C4-2B (cell line): ENCODE results near the gene PRSS56.

ENCODE experiments used
- H3K27ac ChIP-seq: fragments of 450-650 bp; 2 replicates; pipeline ENCODE4 v1.5.1; 2017
- ZFX ChIP-seq: fragments of 450-650 bp; IDR thresholded peaks from 2 replicates; pipeline ENCODE4 v1.6.1; 2017
- TF ChIP-seq, protein P1 (sequence below): fragments of 450-650 bp; conservative IDR thresholded peaks from 2 replicates; pipeline ENCODE4 v1.5.1; 2017; ENCODE audit warnings: mild to moderate bottlenecking

PRSS56 gene

GRCh38 chr2:232524771-232525170 is 4.6 kb downstream of the PRSS56 start:
- TF ChIP-seq, protein P1, sequence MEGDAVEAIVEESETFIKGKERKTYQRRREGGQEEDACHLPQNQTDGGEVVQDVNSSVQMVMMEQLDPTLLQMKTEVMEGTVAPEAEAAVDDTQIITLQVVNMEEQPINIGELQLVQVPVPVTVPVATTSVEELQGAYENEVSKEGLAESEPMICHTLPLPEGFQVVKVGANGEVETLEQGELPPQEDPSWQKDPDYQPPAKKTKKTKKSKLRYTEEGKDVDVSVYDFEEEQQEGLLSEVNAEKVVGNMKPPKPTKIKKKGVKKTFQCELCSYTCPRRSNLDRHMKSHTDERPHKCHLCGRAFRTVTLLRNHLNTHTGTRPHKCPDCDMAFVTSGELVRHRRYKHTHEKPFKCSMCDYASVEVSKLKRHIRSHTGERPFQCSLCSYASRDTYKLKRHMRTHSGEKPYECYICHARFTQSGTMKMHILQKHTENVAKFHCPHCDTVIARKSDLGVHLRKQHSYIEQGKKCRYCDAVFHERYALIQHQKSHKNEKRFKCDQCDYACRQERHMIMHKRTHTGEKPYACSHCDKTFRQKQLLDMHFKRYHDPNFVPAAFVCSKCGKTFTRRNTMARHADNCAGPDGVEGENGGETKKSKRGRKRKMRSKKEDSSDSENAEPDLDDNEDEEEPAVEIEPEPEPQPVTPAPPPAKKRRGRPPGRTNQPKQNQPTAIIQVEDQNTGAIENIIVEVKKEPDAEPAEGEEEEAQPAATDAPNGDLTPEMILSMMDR, result no peak
- no peak for TF ChIP-seq ZFX
- no peak overlapping the region for H3K27ac ChIP-seq

GRCh38 chr2:232525199-232525598 is 5.0 kb downstream of the PRSS56 start:
- no peak overlapping the region for H3K27ac ChIP-seq
- no peak for TF ChIP-seq ZFX
- TF ChIP-seq, protein P1, result no peak

- no peak within 1 kb of the TSS for H3K27ac ChIP-seq
- TF ChIP-seq, protein P1, result no peak
- TF ChIP-seq ZFX, result no peak
Observed at GRCh38 chr2:232525791-232526371, 5.7 kb downstream of the PRSS56 start, which contains the start of gene CHRND. CHRND (plus strand) TSS chr2:232526160; CDS start chr2:232526216, 56 bp downstream.

- no peak overlapping the region for H3K27ac ChIP-seq
- TF ChIP-seq, protein P1, result no peak
- no peak for TF ChIP-seq ZFX
Observed at GRCh38 chr2:232526372-232526941, 6.3 kb downstream of the PRSS56 start.

DNA sequence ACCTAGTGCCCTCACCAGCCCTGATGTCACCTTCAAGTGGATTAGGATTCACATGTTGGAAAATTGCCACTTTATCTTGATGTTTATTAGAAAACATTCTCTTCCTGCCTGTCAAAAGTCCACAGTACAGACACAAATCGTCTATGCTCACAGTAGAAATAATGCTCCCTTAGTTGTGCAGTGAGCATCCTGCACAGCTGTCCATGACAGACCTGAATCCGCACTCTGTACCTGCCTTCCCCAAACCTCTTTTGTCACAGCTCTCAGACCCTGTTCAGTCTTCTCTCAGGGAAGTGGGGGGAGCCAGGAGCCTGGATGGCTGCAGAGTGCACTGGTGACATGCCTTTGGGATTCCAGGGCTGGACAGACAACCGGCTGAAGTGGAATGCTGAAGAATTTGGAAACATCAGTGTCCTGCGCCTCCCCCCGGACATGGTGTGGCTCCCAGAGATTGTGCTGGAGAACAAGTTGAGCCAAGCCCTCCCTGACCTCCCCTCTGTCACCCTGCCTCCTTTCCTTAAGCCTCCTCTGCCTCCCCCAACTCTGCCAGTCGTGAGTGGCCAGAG is 7.8 kb downstream of the PRSS56 start:
- no peak overlapping the region for H3K27ac ChIP-seq
- TF ChIP-seq, protein P1, result no peak
- no peak for TF ChIP-seq ZFX

GRCh38 chr2:232528746-232529460 is 8.7 kb downstream of the PRSS56 start:
- no peak overlapping the region for H3K27ac ChIP-seq
- no peak for TF ChIP-seq ZFX
- TF ChIP-seq, protein P1, result no peak
